Activated naive CD8-positive, alpha-beta T cell treated with anti-CD3 and anti-CD28 coated beads, Interleukin-2, amount 10 ng/mL, durations not matched to agents 7 days and 5 days (primary cell): ENCODE measurements around the gene PTPN20. TPM values are rescaled to one million over a fixed set of nuclear protein-coding genes. Genes with fewer than 3 reads are reported as not detected.

Experiments used
- ATAC-seq: fragments of 150-1000 bp; cut with Tn5 transposase; one replicate; pipeline ENCODE4 v1.10.0; 2021; ENCODE audit warnings: low read depth, moderate library complexity
- POLR2A ChIA-PET: fragments of 350-600 bp; sonication (Branson Sonifier 250); formaldehyde crosslinking; loops from one replicate; lab custom pipeline; 2021; ENCODE audit warnings: antibody characterized with exemption; lab: Charles Lee
- DNase-seq: peaks from one replicate; pipeline ENCODE4 v3.0.0; 2021
- H3K27ac Mint-ChIP-seq: one replicate; pipeline ENCODE4 v1.8.0; 2022; ENCODE audit warnings: mild to moderate bottlenecking, mixed read lengths
- H3K27me3 Mint-ChIP-seq: one replicate; pipeline ENCODE4 v1.8.0; 2022; ENCODE audit warnings: mild to moderate bottlenecking, moderate library complexity, mixed read lengths
- H3K36me3 Mint-ChIP-seq: one replicate; pipeline ENCODE4 v1.8.0; 2021; ENCODE audit warnings: mild to moderate bottlenecking, mixed read lengths
- H3K4me1 Mint-ChIP-seq: one replicate; pipeline ENCODE4 v1.8.0; 2021; ENCODE audit warnings: mixed read lengths
- H3K4me3 Mint-ChIP-seq: one replicate; pipeline ENCODE4 v1.8.0; 2022; ENCODE audit warnings: mild to moderate bottlenecking, moderate library complexity, mixed read lengths
- H3K9me3 Mint-ChIP-seq: one replicate; pipeline ENCODE4 v1.8.0; 2021; ENCODE audit warnings: mixed read lengths
- total RNA-seq, 2 experiments: library from RNA; stranded (reverse); gene quantifications; one replicate each; pipeline ENCODE4 v1.2.3, GENCODE V29; 2021

Gene PTPN20
- total RNA-seq, 2 experiments from 2014 or later: 1.6 to 2.4 TPM

GRCh38 chr10:46992803-46993561 is 81.8 kb downstream of the PTPN20 start:
- H3K4me3 Mint-ChIP-seq: no peak overlapping the region
- H3K36me3 Mint-ChIP-seq: no peaks in the 10 kb centered on the region
- no peak for ATAC-seq
- no peak overlapping the region for H3K27ac Mint-ChIP-seq
- no peaks in the 10 kb centered on the region for H3K4me1 Mint-ChIP-seq
- POLR2A ChIA-PET: no interaction called here
- DNase-seq: no peak
- no peaks in the 10 kb centered on the region for H3K9me3 Mint-ChIP-seq
- H3K27me3 Mint-ChIP-seq: peaks cover 5% of the 10 kb centered on the region

DNA sequence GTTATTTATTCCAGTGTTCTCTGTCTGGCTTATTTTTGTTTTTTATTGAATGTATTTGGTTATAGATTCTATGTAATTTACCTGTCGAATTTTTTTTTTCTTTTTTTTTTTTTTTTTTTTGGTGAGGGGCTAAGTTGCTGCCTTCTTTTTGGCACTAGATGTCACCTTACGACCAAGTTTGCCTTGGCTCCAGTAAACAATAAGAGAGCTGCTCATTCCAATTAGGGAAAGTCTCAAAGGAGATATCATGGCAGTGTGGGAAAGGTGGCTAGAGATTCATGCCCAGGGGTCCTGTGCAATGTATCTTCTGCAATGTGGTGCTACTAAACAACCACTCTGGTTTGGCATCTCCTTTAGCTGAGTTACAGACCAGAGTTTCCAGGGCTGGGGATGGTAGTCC is 84.0 kb downstream of the PTPN20 start:
- Mint-ChIP-seq H3K4me3 (no peak overlapping the region), H3K36me3 (no peaks in the 10 kb centered on the region), H3K9me3 (no peaks in the 10 kb centered on the region), H3K4me1 (no peaks in the 10 kb centered on the region), H3K27ac (no peak overlapping the region), H3K27me3 (peaks cover 5% of the 10 kb centered on the region)
- no peak for DNase-seq
- ATAC-seq: no peak
- POLR2A ChIA-PET: no interaction called here

DNA sequence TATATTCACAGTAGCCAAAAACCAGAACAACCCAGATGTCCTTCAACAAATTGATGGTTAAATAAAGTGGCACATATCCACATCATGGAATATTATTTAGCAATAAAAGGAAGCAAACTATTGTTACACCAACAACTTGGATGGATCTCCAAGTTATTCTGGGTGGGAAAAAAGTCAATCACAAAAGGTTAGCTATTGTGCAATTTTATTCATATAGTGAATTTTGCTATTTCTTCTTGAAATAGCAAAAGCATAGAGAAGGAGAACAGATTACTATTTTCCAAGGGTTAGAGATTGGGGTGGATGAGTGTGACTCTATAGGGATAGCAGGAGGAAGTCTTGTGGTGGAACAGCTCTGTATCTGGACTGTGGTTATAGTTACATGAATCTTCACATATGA is 87.0 kb downstream of the PTPN20 start:
- Mint-ChIP-seq H3K4me3 (no peak overlapping the region), H3K27ac (no peak overlapping the region), H3K36me3 (no peaks in the 10 kb centered on the region), H3K27me3 (peaks cover 10% of the 10 kb centered on the region), H3K4me1 (no peaks in the 10 kb centered on the region), H3K9me3 (no peaks in the 10 kb centered on the region)
- ATAC-seq (no peak), DNase-seq (no peak)
- POLR2A ChIA-PET: no interaction called here

- Mint-ChIP-seq H3K27me3 (peaks cover 11% of the 10 kb centered on the region), H3K36me3 (no peaks in the 10 kb centered on the region), H3K4me3 (no peak overlapping the region), H3K27ac (no peak overlapping the region), H3K4me1 (no peaks in the 10 kb centered on the region), H3K9me3 (no peaks in the 10 kb centered on the region)
- ATAC-seq: no peak
- POLR2A ChIA-PET: interaction anchor here (0.6 kb wide), 1 partner anchor 1368 kb away, joined by 3 read pairs; no protein-coding TSS in a partner anchor
- no peak for DNase-seq
These were observed 87.4 kb downstream of the PTPN20 start for GRCh38 chr10:46998595-46998994.

DNA sequence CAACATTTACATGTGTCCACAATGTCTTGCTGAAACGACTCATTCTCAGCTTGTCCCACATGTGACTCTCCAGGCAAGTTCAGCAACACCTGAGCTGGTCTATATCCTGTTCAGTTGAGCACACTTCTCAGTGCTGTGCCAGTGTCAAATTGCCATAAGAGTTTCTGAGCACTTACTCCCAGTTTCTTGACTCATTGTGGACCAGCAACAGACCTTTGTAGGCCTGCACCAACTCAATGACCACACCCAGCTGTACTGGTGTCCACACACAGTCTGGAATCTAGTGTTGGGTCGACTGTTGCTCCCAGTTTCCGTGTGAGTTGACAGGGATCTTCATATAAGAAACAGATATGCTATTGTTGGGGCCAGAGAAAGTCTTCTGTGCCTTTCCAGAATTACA is 88.0 kb downstream of the PTPN20 start:
- no peak for ATAC-seq
- POLR2A ChIA-PET: no interaction called here
- H3K27ac Mint-ChIP-seq: no peak overlapping the region
- no peaks in the 10 kb centered on the region for H3K9me3 Mint-ChIP-seq
- peaks cover 15% of the 10 kb centered on the region for H3K27me3 Mint-ChIP-seq
- H3K4me1 Mint-ChIP-seq: no peaks in the 10 kb centered on the region
- H3K4me3 Mint-ChIP-seq: no peak overlapping the region
- no peak for DNase-seq
- no peaks in the 10 kb centered on the region for H3K36me3 Mint-ChIP-seq

DNA sequence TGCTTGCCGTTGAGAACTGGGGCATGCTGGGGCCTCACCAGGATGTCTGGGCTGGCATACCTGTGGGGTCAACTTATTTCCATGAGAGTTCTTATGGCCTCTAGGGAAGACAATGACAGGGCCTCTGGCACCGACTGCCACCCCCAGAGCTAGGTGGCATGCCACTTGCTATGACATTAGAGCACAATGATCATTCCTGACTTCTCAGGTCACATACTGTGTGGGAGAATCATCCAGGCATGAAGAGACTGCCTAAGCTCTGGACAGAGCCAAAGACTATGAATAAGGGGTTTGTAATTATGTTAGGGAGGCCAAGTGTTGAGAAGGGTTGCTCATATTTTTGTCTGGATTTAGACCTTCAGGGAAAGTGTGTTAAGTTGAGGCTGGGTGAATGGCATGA is 97.5 kb downstream of the PTPN20 start:
- no peak overlapping the region for H3K27ac Mint-ChIP-seq
- no peak for DNase-seq
- no peak overlapping the region for H3K4me3 Mint-ChIP-seq
- no peaks in the 10 kb centered on the region for H3K9me3 Mint-ChIP-seq
- no peak for ATAC-seq
- no peaks in the 10 kb centered on the region for H3K36me3 Mint-ChIP-seq
- no peaks in the 10 kb centered on the region for H3K4me1 Mint-ChIP-seq
- POLR2A ChIA-PET: no interaction called here
- peaks cover 27% of the 10 kb centered on the region for H3K27me3 Mint-ChIP-seq

GRCh38 chr10:47009215-47009838 is 98.1 kb downstream of the PTPN20 start:
- no peak overlapping the region for H3K27ac Mint-ChIP-seq
- POLR2A ChIA-PET: no interaction called here
- no peaks in the 10 kb centered on the region for H3K4me1 Mint-ChIP-seq
- H3K9me3 Mint-ChIP-seq: no peaks in the 10 kb centered on the region
- H3K4me3 Mint-ChIP-seq: no peak overlapping the region
- DNase-seq: no peak
- no peaks in the 10 kb centered on the region for H3K36me3 Mint-ChIP-seq
- ATAC-seq: no peak
- peaks cover 22% of the 10 kb centered on the region for H3K27me3 Mint-ChIP-seq

DNA sequence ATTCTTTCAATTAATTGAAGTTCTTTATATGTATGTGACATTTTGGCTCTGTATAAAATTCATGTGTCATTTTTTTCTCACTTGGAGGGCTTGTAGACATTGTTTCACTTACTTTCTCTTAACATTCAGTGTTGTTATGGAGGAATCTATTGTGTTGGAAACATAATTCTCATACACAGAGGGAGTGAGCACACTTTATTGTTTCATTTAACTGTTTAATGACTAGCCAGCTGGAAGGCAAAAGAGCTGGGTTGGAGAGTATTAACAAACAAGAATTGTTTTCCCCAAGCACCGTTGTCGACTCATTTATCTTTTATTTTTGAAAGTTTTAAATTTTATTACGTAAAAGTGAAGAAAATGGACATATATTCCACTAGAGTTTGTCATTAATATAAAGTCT is 98.8 kb downstream of the PTPN20 start:
- no peak overlapping the region for H3K4me3 Mint-ChIP-seq
- no peak for DNase-seq
- no peaks in the 10 kb centered on the region for H3K36me3 Mint-ChIP-seq
- H3K9me3 Mint-ChIP-seq: no peaks in the 10 kb centered on the region
- POLR2A ChIA-PET: no interaction called here
- no peaks in the 10 kb centered on the region for H3K4me1 Mint-ChIP-seq
- H3K27me3 Mint-ChIP-seq: peaks cover 22% of the 10 kb centered on the region
- no peak overlapping the region for H3K27ac Mint-ChIP-seq
- ATAC-seq: no peak

DNA sequence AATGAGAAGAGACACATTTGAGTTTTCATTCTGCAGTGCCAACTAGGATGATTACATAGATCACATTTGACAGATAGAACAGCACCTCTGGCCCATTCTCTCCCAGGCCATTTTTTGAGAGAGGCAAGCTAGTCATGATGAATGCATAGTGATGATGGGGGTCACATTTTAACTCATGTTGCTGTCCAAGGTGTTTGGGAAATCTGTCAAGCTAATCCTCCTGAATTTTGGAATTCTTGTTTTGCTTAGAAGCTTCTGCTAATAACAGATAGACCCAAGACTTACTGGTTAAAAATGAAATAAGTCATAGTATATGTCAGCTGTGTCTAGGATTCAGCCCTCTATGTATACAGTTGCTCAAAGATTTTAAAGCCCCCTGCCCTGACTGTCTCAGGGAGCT is 101.0 kb downstream of the PTPN20 start:
- ATAC-seq: no peak
- DNase-seq: no peak

GRCh38 chr10:47013507-47014154 is 102.4 kb downstream of the PTPN20 start:
- H3K27me3 Mint-ChIP-seq: peaks cover 11% of the 10 kb centered on the region
- ATAC-seq (no peak), DNase-seq (no peak)
- POLR2A ChIA-PET: no interaction called here
- H3K4me1 Mint-ChIP-seq: no peaks in the 10 kb centered on the region
- H3K27ac Mint-ChIP-seq: no peak overlapping the region
- H3K4me3 Mint-ChIP-seq: no peak overlapping the region
- H3K9me3 Mint-ChIP-seq: no peaks in the 10 kb centered on the region
- no peaks in the 10 kb centered on the region for H3K36me3 Mint-ChIP-seq

More for the DNA sequence above, 101.0 kb downstream of the PTPN20 start:
- no peak overlapping the region for H3K4me3 Mint-ChIP-seq
- no peaks in the 10 kb centered on the region for H3K9me3 Mint-ChIP-seq
- POLR2A ChIA-PET: no interaction called here
- peaks cover 19% of the 10 kb centered on the region for H3K27me3 Mint-ChIP-seq
- no peak overlapping the region for H3K27ac Mint-ChIP-seq
- H3K36me3 Mint-ChIP-seq: no peaks in the 10 kb centered on the region
- no peaks in the 10 kb centered on the region for H3K4me1 Mint-ChIP-seq

DNA sequence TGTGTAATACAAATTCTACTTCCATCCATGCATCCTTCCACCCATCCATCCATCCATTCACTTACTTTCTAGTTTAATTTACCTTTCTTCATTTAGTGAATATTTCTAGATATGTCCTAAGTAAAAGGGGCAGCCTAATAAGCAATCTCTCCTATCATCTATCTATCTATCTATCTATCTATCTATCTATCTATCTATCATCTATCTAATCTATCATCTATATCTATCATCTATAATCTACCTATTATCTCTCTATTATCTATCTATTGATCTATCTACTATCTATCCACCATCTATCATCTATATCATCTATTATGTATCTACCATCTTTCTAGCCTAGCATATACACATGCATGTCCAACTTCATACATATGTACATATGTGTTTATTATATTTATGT is 104.2 kb downstream of the PTPN20 start:
- H3K27ac Mint-ChIP-seq: no peak overlapping the region
- POLR2A ChIA-PET: no interaction called here
- no peaks in the 10 kb centered on the region for H3K4me1 Mint-ChIP-seq
- peaks cover 5% of the 10 kb centered on the region for H3K27me3 Mint-ChIP-seq
- no peaks in the 10 kb centered on the region for H3K36me3 Mint-ChIP-seq
- no peak for ATAC-seq
- no peaks in the 10 kb centered on the region for H3K9me3 Mint-ChIP-seq
- H3K4me3 Mint-ChIP-seq: no peak overlapping the region
- no peak for DNase-seq

- Mint-ChIP-seq H3K27ac (no peak overlapping the region), H3K9me3 (no peaks in the 10 kb centered on the region), H3K27me3 (peaks cover 2% of the 10 kb centered on the region), H3K4me3 (no peak overlapping the region), H3K4me1 (no peaks in the 10 kb centered on the region), H3K36me3 (no peaks in the 10 kb centered on the region)
- POLR2A ChIA-PET: no interaction called here
- ATAC-seq (no peak), DNase-seq (no peak)
These were observed 105.3 kb downstream of the PTPN20 start for GRCh38 chr10:47016564-47016963.

DNA sequence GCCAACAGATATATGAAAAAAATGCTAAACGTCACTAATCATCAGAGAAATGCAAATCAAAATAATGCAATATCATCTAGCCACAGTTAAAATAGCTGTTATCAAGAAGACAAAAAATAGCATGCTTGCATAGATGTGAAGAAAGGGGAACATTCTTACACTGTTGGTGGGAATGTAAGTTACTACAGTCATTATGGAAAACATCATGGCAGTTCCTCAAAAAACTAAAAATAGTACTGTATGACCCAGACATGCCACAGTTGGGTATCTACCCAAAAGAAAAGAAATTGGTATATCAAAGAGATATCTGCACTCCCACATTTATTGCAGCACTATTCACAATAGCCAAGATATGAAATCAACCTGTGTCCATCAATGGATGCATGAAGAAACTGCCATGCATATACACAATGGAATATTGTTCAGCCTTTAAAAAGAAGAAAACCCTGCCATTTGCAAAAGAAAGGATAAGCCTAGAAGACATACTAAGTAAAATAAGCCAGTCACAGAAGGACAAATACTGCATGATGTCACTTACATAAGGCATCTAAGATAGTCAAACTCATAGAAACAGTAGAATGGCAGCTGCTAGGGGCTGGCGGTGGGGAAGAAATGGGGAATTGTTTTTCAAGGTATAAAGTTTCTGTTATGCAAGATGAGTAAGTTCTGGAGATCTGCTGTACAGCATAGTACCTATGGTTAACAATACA is 107.0 kb downstream of the PTPN20 start:
- DNase-seq (no peak), ATAC-seq (no peak)
- Mint-ChIP-seq H3K4me3 (no peak overlapping the region), H3K36me3 (no peaks in the 10 kb centered on the region), H3K27me3 (peaks cover 2% of the 10 kb centered on the region), H3K4me1 (no peaks in the 10 kb centered on the region), H3K27ac (no peak overlapping the region), H3K9me3 (no peaks in the 10 kb centered on the region)
- POLR2A ChIA-PET: no interaction called here
